AG04450 (cell line): ENCODE data around the gene NR2F6. TPM values are rescaled to one million over a fixed set of nuclear protein-coding genes. Genes with fewer than 3 reads are reported as not detected.

Experiments
- CTCF ChIA-PET: fragments of 300-600, 350-600 bp; formaldehyde crosslinking; extraction: SDS; loops from one replicate; lab custom pipeline; 2022; ENCODE audit warnings: antibody characterized with exemption, inconsistent platforms; lab: Charles Lee
- POLR2A ChIA-PET: fragments of 350-600 bp; formaldehyde crosslinking; extraction: SDS; loops from one replicate; lab custom pipeline; 2021; ENCODE audit warnings: antibody characterized with exemption, inconsistent platforms; lab: Yijun Ruan, JAX
- DNase-seq: peaks from one replicate; pipeline ENCODE4 v3.0.0-alpha.2; 2011; ENCODE audit warnings: low read depth, low spot score
- H3K27ac ChIP-seq: one replicate; pipeline ENCODE4 v1.5.1; 2012; ENCODE audit warnings: low read depth, low read length, control low read depth
- H3K27me3 ChIP-seq: one replicate; pipeline ENCODE4 v1.6.0; 2012; ENCODE audit warnings: low read length; ENCODE audit not compliant: control insufficient read depth, insufficient read depth
- H3K4me3 ChIP-seq: 2 replicates; pipeline ENCODE4 v1.5.1; 2011; ENCODE audit warnings: mild to moderate bottlenecking, low read depth, low read length, control low read depth
- H3K9me3 ChIP-seq: 2 replicates; pipeline ENCODE4 v1.5.1; 2012; ENCODE audit warnings: low read length; ENCODE audit not compliant: control insufficient read depth, insufficient read depth
- CTCF ChIP-seq: IDR thresholded peaks from 2 replicates; pipeline ENCODE4 v1.5.1; 2011; ENCODE audit warnings: low read depth, low read length, control low read depth, inconsistent platforms
- polyA plus RNA-seq: library from polyadenylated mRNA; depleted of rRNA; stranded (reverse); fragments of >200 nt; gene quantifications from 2 replicates; pipeline ENCODE4 v1.2.3, GENCODE V29; 2011

Gene NR2F6
- polyA plus RNA-seq, 1 experiment = 16.3 TPM

GRCh38 chr19:17216058-17216670 lies 29.6 kb downstream of the NR2F6 start:
- no peak for TF ChIP-seq CTCF
- ChIA-PET CTCF (no interaction called here), POLR2A (interaction anchor here (0.5 to 2.6 kb wide), 10 partner anchors 8 to 1824 kb away, joined by 3 to 10 read pairs (median 3); partner anchors contain the start of genes MYO9B and OCEL1)
- no peak for DNase-seq
- H3K27ac ChIP-seq = no peak overlapping the region
- peak overlapping the region; percentile 79 for H3K4me3 ChIP-seq
- H3K9me3 ChIP-seq = no peaks in the 10 kb centered on the region; the same call in 1 of the 2 replicates
- no peaks in the 10 kb centered on the region for H3K27me3 ChIP-seq

- H3K9me3 ChIP-seq = no peaks in the 10 kb centered on the region; the same call in 1 of the 2 replicates
- POLR2A ChIA-PET = interaction anchor here (0.5 to 2.6 kb wide), 17 partner anchors 8 to 1825 kb away, joined by 3 to 10 read pairs (median 3); partner anchors contain the start of genes MYO9B and OCEL1
- no peak for TF ChIP-seq CTCF
- peak; percentile 74 for DNase-seq
- CTCF ChIA-PET = interaction anchor here (1.0 to 1.3 kb wide), 3 partner anchors 11 to 147 kb away, joined by 3 read pairs; no protein-coding TSS in a partner anchor
- no peaks in the 10 kb centered on the region for H3K27me3 ChIP-seq
- H3K27ac ChIP-seq = peak within 1 kb of the TSS; percentile 93
- peak within 1 kb of the TSS; percentile 79 for H3K4me3 ChIP-seq
Measured at GRCh38 chr19:17215127-17215971, 30.4 kb downstream of the NR2F6 start, which contains the start of gene USE1. USE1 (plus strand) TSS chr19:17215357; CDS start chr19:17215406, 49 bp downstream.

- Histone ChIP-seq H3K27me3 (no peaks in the 10 kb centered on the region), H3K27ac (peak overlapping the region; percentile 93), H3K4me3 (peak overlapping the region; percentile 79), H3K9me3 (no peaks in the 10 kb centered on the region; the same call in 1 of the 2 replicates)
- no peak for DNase-seq
- POLR2A ChIA-PET = interaction anchor here (0.5 to 2.6 kb wide), 9 partner anchors 9 to 171 kb away, joined by 3 to 10 read pairs (median 3); partner anchors contain the start of gene OCEL1
- no peak for TF ChIP-seq CTCF
- CTCF ChIA-PET = interaction anchor here (0.7 to 1.3 kb wide), 4 partner anchors 10 to 147 kb away, joined by 3 read pairs; no protein-coding TSS in a partner anchor
Measured at GRCh38 chr19:17214508-17215126, 31.1 kb downstream of the NR2F6 start.

DNA sequence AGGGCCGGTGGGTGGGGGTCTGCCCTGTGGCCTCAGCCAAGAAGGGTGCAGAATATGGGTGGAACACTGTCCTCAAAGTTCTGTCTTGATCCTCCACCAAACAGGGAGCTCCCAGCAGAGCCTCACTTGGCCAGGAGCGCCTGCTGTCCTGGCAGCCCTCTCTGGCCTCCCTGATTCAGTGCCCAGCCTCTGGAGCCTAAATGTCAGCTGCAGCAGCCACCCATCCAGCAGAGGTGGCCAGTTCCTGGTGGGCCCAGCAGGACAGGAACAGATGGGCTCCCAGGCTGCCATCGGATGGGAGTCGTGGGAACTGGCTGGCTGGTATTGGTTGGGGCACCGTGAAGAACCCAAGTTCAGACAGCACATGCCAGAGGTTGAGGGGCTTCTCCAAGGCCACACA lies 32.4 kb downstream of the NR2F6 start:
- TF ChIP-seq CTCF = no peak
- Histone ChIP-seq H3K27me3 (no peaks in the 10 kb centered on the region), H3K4me3 (no peak overlapping the region), H3K9me3 (no peaks in the 10 kb centered on the region; the same call in 1 of the 2 replicates), H3K27ac (no peak overlapping the region)
- ChIA-PET CTCF (interaction anchor here (0.6 kb wide), 1 partner anchor 441 kb away, joined by 3 read pairs; no protein-coding TSS in a partner anchor), POLR2A (no interaction called here)
- DNase-seq = no peak
